GM12873 (cell line): ENCODE measurements around the gene HSPA5.

Source experiments
- TF ChIP-seq, protein P1 (sequence below): IDR thresholded peaks from 2 replicates; pipeline ENCODE4 v1.5.1; 2012; ENCODE audit warnings: low read depth, mild to moderate bottlenecking, moderate library complexity, low read length, control low read depth; ENCODE audit not compliant: insufficient read depth; ENCODE audit errors: missing control alignments

HSPA5 gene

GRCh38 chr9:125241000-125241862, at the start of gene HSPA5:
Gene HSPA5, minus strand, starts transcription at chr9:125241343. Its CDS starts 217 bp downstream, at chr9:125241126.
- TF ChIP-seq, protein P1, sequence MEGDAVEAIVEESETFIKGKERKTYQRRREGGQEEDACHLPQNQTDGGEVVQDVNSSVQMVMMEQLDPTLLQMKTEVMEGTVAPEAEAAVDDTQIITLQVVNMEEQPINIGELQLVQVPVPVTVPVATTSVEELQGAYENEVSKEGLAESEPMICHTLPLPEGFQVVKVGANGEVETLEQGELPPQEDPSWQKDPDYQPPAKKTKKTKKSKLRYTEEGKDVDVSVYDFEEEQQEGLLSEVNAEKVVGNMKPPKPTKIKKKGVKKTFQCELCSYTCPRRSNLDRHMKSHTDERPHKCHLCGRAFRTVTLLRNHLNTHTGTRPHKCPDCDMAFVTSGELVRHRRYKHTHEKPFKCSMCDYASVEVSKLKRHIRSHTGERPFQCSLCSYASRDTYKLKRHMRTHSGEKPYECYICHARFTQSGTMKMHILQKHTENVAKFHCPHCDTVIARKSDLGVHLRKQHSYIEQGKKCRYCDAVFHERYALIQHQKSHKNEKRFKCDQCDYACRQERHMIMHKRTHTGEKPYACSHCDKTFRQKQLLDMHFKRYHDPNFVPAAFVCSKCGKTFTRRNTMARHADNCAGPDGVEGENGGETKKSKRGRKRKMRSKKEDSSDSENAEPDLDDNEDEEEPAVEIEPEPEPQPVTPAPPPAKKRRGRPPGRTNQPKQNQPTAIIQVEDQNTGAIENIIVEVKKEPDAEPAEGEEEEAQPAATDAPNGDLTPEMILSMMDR = peak; percentile 18

DNA sequence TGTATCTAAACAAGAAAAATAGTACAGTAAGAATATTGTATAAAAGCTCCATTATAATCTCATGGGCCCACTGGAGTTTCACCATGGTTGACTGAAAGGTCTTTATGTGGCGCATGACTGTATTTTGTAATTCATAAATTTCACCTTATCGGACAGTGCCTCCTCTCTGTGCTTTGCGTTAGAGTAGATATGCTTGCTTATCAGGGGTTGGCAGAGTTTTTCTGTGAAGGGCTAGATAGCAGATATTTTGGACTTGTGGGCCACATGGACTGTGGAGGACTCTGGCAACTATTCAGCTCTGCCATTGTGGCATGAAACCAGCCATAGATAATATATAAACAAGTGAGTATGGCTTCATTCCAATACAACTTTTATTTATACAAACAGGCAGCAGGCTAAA, 43.7 kb upstream of the HSPA5 start:
- TF ChIP-seq, protein P1 = no peak

DNA sequence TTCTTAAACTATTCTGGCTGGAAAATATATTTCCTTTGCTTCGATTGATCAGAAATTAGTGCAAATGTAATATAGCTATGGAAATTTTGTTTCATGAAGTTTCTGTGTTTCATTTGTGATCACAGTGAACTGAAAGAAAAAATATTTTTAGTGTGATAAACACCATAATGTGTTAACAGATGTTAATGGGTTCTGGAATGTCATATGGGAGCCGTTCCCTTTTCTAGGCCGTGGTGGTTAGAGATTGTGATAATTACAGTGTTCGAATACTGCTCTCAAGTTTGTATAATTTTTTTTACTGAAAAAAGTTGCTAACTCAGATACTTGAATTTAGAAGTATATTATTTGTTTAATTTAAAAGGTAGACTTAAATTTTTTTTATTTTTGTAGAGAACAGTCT, 39.8 kb upstream of the HSPA5 start:
- TF ChIP-seq, protein P1 = no peak

GRCh38 chr9:125277411-125277810, 36.3 kb upstream of the HSPA5 start:
- TF ChIP-seq, protein P1 = no peak

GRCh38 chr9:125276771-125277170, 35.6 kb upstream of the HSPA5 start:
- TF ChIP-seq, protein P1 = no peak

DNA sequence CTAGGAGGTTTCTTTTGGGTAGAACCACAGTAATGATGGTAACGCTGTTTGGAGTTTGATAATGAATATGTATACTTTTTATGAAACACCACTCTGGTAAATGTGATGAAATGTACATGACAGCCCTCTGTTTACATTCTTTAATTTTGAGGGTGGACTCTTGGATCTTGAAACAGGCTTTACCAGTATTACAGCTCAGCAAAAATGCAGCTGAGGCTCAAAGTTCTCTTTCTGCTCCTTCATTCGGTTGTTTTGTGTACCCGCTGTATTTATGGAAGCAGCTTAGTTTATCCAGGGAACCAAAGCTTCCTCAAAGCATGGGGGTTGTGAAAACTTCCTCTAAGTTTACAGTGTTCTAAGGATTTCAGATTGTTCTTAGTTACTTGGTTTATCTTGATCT, 31.6 kb upstream of the HSPA5 start:
- TF ChIP-seq, protein P1 = no peak

DNA sequence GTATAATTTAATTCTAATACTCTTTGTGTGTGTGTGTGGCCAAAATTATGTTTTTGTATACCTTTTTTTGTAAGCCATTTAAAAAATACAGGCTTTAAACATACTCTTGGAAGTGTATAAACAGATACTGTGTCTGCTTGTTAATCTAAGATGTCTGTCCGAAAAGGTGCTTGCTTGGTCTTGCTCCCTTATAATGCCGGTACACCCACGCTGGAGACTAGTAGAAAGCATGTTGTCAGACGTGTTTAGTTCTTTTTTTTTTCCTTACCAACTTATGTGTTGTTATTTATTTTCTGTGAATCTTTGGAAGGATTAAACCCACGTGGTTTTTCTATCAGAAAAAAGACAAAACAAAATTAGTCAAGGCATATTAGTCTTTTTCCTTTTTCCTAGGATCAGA, 29.9 kb upstream of the HSPA5 start:
- TF ChIP-seq, protein P1 = no peak
